Left lobe of liver (tissue), 2 donors: ENCODE measurements around the gene IQCK. TPM values are rescaled to one million over a fixed set of nuclear protein-coding genes. Genes with fewer than 3 reads are reported as not detected.
"Not testable (repeated sequence)": the region's sequence is repeated elsewhere in the genome, so short reads cannot be mapped to it uniquely, and the experiment has no call there.

ENCODE experiments used
- ATAC-seq: fragments of 200-7000 bp; cut with Tn5 transposase; one replicate; pipeline ENCODE4 v1.9.1; 2020; ENCODE audit warnings: mild to moderate bottlenecking, moderate library complexity
- DNase-seq: peaks from one replicate; pipeline ENCODE4 v3.0.0-alpha.2; 2020; ENCODE audit warnings: low spot score
- total RNA-seq: library from RNA; stranded (reverse); gene quantifications from one replicate; pipeline ENCODE4 v1.2.1, GENCODE V29; 2021
- donor health status: DM: no; HTN: no; CAD: no; lungs with moderate emphysema.
- donor health status: DM: no; HTN: yes; CAD: no.

IQCK gene
- total RNA-seq, 1 donor from 2014 or later: 2.5 TPM

GRCh38 chr16:19785081-19785480 lies 67.0 kb downstream of the IQCK start:
- ATAC-seq: no peak
- DNase-seq: peak; percentile 38

GRCh38 chr16:19785512-19786130 lies 67.5 kb downstream of the IQCK start:
- DNase-seq (peak; percentile 19), ATAC-seq (peak; percentile 36)

GRCh38 chr16:19801369-19801768 lies 83.3 kb downstream of the IQCK start:
- not testable (repeated sequence) for ATAC-seq

GRCh38 chr16:19801824-19802223 lies 83.8 kb downstream of the IQCK start:
- not testable (repeated sequence) for ATAC-seq, DNase-seq

More at GRCh38 chr16:19801369-19801768, 83.3 kb downstream of the IQCK start:
- not testable (repeated sequence) for DNase-seq

GRCh38 chr16:19802612-19803011 lies 84.5 kb downstream of the IQCK start:
- no peak for DNase-seq
- no peak for ATAC-seq

GRCh38 chr16:19804538-19805323 lies 86.7 kb downstream of the IQCK start:
- DNase-seq (no peak), ATAC-seq (peak; percentile 34)

GRCh38 chr16:19805459-19806162 lies 87.5 kb downstream of the IQCK start:
- no peak for DNase-seq
- ATAC-seq: no peak

- peak; percentile 87 for ATAC-seq
- DNase-seq: no peak
These were observed 90.1 kb downstream of the IQCK start for GRCh38 chr16:19808061-19808641.

- ATAC-seq: no peak
- no peak for DNase-seq
These were observed 91.1 kb downstream of the IQCK start for GRCh38 chr16:19809121-19809635.

- ATAC-seq (no peak), DNase-seq (no peak)
These were observed 91.6 kb downstream of the IQCK start for GRCh38 chr16:19809693-19810092.

- ATAC-seq (peak; percentile 19), DNase-seq (no peak)
These were observed 93.0 kb downstream of the IQCK start for GRCh38 chr16:19810817-19811731.

- no peak for ATAC-seq
- no peak for DNase-seq
These were observed 94.9 kb downstream of the IQCK start for GRCh38 chr16:19812986-19813385.

- ATAC-seq: no peak
These were observed 97.3 kb downstream of the IQCK start for GRCh38 chr16:19815418-19815817.

GRCh38 chr16:19817122-19817521 lies 99.1 kb downstream of the IQCK start:
- ATAC-seq (peak; percentile 36), DNase-seq (no peak)

More at GRCh38 chr16:19815418-19815817, 97.3 kb downstream of the IQCK start:
- DNase-seq: no peak

- ATAC-seq (no peak), DNase-seq (no peak)
These were observed 99.8 kb downstream of the IQCK start for GRCh38 chr16:19817875-19818274.

GRCh38 chr16:19822533-19822932 lies 104.5 kb downstream of the IQCK start:
- ATAC-seq: peak; percentile 28

GRCh38 chr16:19823322-19823721 lies 105.3 kb downstream of the IQCK start:
- no peak for DNase-seq
- ATAC-seq: no peak

More at GRCh38 chr16:19822533-19822932, 104.5 kb downstream of the IQCK start:
- no peak for DNase-seq

GRCh38 chr16:19824216-19824615 lies 106.1 kb downstream of the IQCK start:
- ATAC-seq (no peak), DNase-seq (no peak)

GRCh38 chr16:19829844-19830692 lies 112.0 kb downstream of the IQCK start:
- no peak for DNase-seq
- ATAC-seq: peak; percentile 98
